Vagina (tissue), 2 donors: Measurements from ENCODE around the gene HEXIM1.

Experiments
- CTCF ChIP-seq, 3 experiments: fragments of 450-650 bp in 2 of 3; fragments of 200-600 bp in 1 of 3; sonication (generic) in 1 of 3; IDR thresholded peaks; one replicate each; pipeline ENCODE4 v1.5.1; 2017 to 2019; ENCODE audit warnings: antibody characterized with exemption in 3 of 3, mild to moderate bottlenecking in 2 of 3, moderate library complexity in 2 of 3
- POLR2A ChIP-seq, 2 donors: fragments of 450-650 bp; IDR thresholded peaks; one replicate each; pipeline ENCODE4 v1.6.1; 2017; ENCODE audit warnings: antibody characterized with exemption in 2 of 2, mild to moderate bottlenecking in 2 of 2, moderate library complexity in 2 of 2

GRCh38 chr17:45138911-45139532 lies 9.3 kb upstream of the HEXIM1 start:
- TF ChIP-seq CTCF (IDR thresholded peaks at IDR 0.05), result no peak
- no peak for TF ChIP-seq POLR2A (IDR thresholded peaks at IDR 0.05)
